Esophagus muscularis mucosa (tissue), 4 donors: ENCODE data around the gene CELSR1. TPM values are rescaled to one million over a fixed set of nuclear protein-coding genes. Genes with fewer than 3 reads are reported as not detected.

Experiments used
- DNase-seq: peaks from one replicate; pipeline ENCODE4 v3.0.0-alpha.2; 2017; ENCODE audit errors: extremely low spot score
- H3K27ac ChIP-seq, 4 donors: fragments of 200-600 bp; sonication (generic); replicated peaks in 1 of 4; 1 replicate in 3 of 4; 2 replicates in 1 of 4; pipeline ENCODE4 v1.5.1; 2016 to 2019; ENCODE audit warnings: mild to moderate bottlenecking in 1 of 4
- H3K27me3 ChIP-seq, 4 donors: fragments of 200-600 bp; sonication (generic); one replicate each; pipeline versions ENCODE4 v1.5.1 to v1.6.0; 2016 to 2019
- H3K36me3 ChIP-seq, 4 donors: fragments of 200-600 bp; sonication (generic); one replicate each; pipeline ENCODE4 v1.5.1; 2016 to 2019
- H3K4me1 ChIP-seq, 4 donors: fragments of 200-600 bp; sonication (generic); one replicate each; pipeline ENCODE4 v1.5.1; 2016 to 2019
- H3K4me3 ChIP-seq, 4 donors: fragments of 200-600 bp; sonication (generic); 1 replicate in 2 of 4; 2 replicates in 2 of 4; pipeline ENCODE4 v1.5.1; 2016 to 2019; ENCODE audit warnings: mild to moderate bottlenecking in 4 of 4, moderate library complexity in 1 of 4
- H3K9me3 ChIP-seq, 4 donors: fragments of 200-600 bp; sonication (generic); 1 replicate in 3 of 4; 2 replicates in 1 of 4; pipeline ENCODE4 v1.5.1; 2016 to 2019
- CTCF ChIP-seq, 3 experiments: fragments of 200-600 bp in 2 of 3; fragments of 450-650 bp in 1 of 3; sonication (generic) in 2 of 3; IDR thresholded peaks; one replicate each; pipeline ENCODE4 v1.5.1; 2017 to 2019; ENCODE audit warnings: antibody characterized with exemption in 3 of 3, mild to moderate bottlenecking in 2 of 3, moderate library complexity in 1 of 3
- EP300 ChIP-seq: sonication (generic); formaldehyde crosslinking; IDR thresholded peaks from one replicate; pipeline ENCODE4 v1.6.1; 2017; ENCODE audit warnings: antibody characterized with exemption
- POLR2A ChIP-seq: fragments of 450-650 bp; IDR thresholded peaks from one replicate; pipeline ENCODE4 v1.6.1; 2017; ENCODE audit warnings: antibody characterized with exemption, moderate library complexity, mild to moderate bottlenecking, low read depth
- POLR2AphosphoS5 ChIP-seq, 2 donors: sonication (generic); formaldehyde crosslinking; IDR thresholded peaks; one replicate each; pipeline ENCODE4 v1.6.1; 2017; ENCODE audit warnings: antibody characterized with exemption in 2 of 2
- WGBS: methylation state at CpG from one replicate; pipeline ENCODE4 v1.1.5; 2018; 5-methylcytosine and 5-hydroxymethylcytosine counted together
- intact Hi-C: fragments of 100-400 bp; cut with DNase I; formaldehyde crosslinking; loops from one replicate; pipeline ENCODE4 v1.15.1; 2023
- total RNA-seq, 4 donors: library from RNA; depleted of rRNA; stranded (reverse); fragments of >200 nt; gene quantifications; one replicate each; pipeline versions ENCODE4 v1.1.0 to v1.2.1, GENCODE V29; 2016

Gene CELSR1
- total RNA-seq, 4 donors from 2014 or later: 2.5 to 2.7 (median 2.6) TPM

GRCh38 chr22:46509416-46510089 is 27.9 kb downstream of the CELSR1 start:
- DNase-seq: no peak
- H3K27ac ChIP-seq: no peak overlapping the region
- H3K36me3 ChIP-seq: no peaks in the 10 kb centered on the region
- no peak overlapping the region for H3K4me3 ChIP-seq
- peaks cover 0 to 21% (median 0%) of the 10 kb centered on the region in 4 donors for H3K27me3 ChIP-seq
- TF ChIP-seq POLR2A: no peak
- TF ChIP-seq EP300: no peak
- TF ChIP-seq POLR2AphosphoS5 (IDR thresholded peaks at IDR 0.05): no peak
- no peak for TF ChIP-seq CTCF (IDR thresholded peaks at IDR 0.05)
- H3K4me1 ChIP-seq: peaks cover 0 to 4% (median 0%) of the 10 kb centered on the region in 4 donors
- H3K9me3 ChIP-seq: no peaks in the 10 kb centered on the region
- WGBS: 89% methylated on average over 16 of the region's 16 CpGs
- intact Hi-C loops: no loop called here

- peaks cover 0 to 4% (median 0%) of the 10 kb centered on the region in 4 donors for H3K4me1 ChIP-seq
- no peak overlapping the region for H3K27ac ChIP-seq
- H3K9me3 ChIP-seq: no peaks in the 10 kb centered on the region
- TF ChIP-seq POLR2AphosphoS5 (IDR thresholded peaks at IDR 0.05) (no peak), CTCF (IDR thresholded peaks at IDR 0.05) (no peak), EP300 (no peak), POLR2A (no peak)
- 62% methylated on average over 19 of the region's 20 CpGs for WGBS
- peaks cover 0 to 21% (median 0%) of the 10 kb centered on the region in 4 donors for H3K27me3 ChIP-seq
- DNase-seq: no peak
- H3K4me3 ChIP-seq: no peak overlapping the region
- intact Hi-C loops: no loop called here
- H3K36me3 ChIP-seq: no peaks in the 10 kb centered on the region
Measured at GRCh38 chr22:46508491-46508999, 28.9 kb downstream of the CELSR1 start.

DNA sequence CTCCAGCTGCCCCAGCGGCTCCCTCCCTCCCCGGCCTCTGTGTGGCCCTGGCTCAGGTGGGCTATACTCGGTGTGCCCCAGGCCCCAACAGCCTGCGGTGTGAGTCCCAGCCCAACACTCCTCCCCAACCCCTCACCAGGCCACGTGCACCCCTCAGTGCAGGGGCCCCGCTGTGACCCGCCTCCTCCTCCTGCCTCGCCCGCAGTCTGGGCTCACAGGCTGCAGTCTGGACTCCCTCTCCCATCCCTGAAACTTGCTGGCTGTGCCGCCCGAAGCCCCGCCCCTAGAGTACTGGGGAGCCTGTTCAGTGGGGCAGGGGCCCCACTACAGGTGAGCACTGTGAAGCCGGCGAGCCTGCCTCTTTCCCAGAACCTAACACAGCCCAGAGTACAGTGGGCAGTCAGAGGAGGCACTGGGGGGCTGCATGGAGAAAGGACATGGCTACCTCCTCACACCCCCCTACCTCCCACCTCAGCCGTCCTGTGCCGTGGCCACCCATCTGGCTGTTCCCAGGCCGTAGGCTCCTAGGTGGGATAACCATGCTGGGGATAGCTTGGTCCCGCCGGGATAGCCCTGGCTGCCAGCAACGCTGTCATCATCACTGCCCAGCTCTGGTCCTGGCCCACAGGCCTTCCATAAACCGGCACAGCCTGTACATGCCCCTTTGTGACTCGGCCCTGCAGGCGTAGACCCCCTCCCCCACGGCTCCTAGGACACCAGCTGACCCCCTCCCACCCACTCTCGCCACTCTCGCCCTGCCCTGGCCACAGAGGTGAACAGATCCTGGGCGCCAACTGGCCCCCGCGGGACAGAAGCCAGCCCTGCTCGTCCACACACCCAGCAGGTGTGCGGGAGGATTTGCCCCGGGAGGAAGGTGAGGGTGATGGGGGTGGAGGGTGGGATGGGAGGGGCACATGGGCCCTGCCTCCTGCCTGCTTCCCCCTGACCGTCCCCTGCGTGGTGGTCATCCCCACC is 29.7 kb downstream of the CELSR1 start:
- WGBS: 76% methylated on average over 27 of the region's 34 CpGs
- intact Hi-C loops: no loop called here
- TF ChIP-seq CTCF (IDR thresholded peaks at IDR 0.05) (no peak), EP300 (no peak), POLR2AphosphoS5 (IDR thresholded peaks at IDR 0.05) (no peak), POLR2A (no peak)
- Histone ChIP-seq H3K4me3 (no peak overlapping the region), H3K36me3 (no peaks in the 10 kb centered on the region), H3K4me1 (peaks cover 0 to 4% (median 0%) of the 10 kb centered on the region in 4 donors), H3K9me3 (no peaks in the 10 kb centered on the region), H3K27me3 (peaks cover 0 to 27% (median 0%) of the 10 kb centered on the region in 4 donors), H3K27ac (no peak overlapping the region)
- no peak for DNase-seq

DNA sequence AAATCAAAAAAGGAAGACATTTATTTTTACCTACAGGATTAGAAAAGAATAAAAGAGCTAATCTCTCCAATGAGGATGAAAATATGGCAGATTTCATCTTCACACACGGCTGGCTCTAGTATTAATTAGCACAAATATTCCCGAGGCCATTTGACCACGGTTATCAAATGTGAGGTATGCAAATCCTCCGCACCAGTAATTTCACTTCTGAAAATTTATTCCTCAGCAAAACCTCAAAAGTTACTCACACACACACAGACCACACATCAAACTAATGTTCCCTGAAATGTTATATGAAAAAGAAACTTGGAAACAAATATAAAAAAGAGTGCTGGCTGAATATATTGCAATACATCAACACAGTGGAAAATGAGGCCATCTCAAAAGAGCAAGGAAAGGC is 32.8 kb downstream of the CELSR1 start:
- H3K4me1 ChIP-seq: peaks cover 0 to 4% (median 0%) of the 10 kb centered on the region in 4 donors
- no peak overlapping the region for H3K4me3 ChIP-seq
- TF ChIP-seq POLR2AphosphoS5 (IDR thresholded peaks at IDR 0.05) (no peak), CTCF (IDR thresholded peaks at IDR 0.05) (no peak), POLR2A (no peak), EP300 (no peak)
- DNase-seq: no peak
- H3K27me3 ChIP-seq: peaks cover 0 to 40% (median 0%) of the 10 kb centered on the region in 4 donors
- 92% methylated on average over 4 of the region's 4 CpGs for WGBS
- intact Hi-C loops: no loop called here
- no peak overlapping the region for H3K27ac ChIP-seq
- no peaks in the 10 kb centered on the region for H3K36me3 ChIP-seq
- no peaks in the 10 kb centered on the region for H3K9me3 ChIP-seq
